SJCRH30 (cell line): Measurements from ENCODE around the gene ATP10D. TPM values are rescaled to one million over a fixed set of nuclear protein-coding genes. Genes with fewer than 3 reads are reported as not detected.
"Not testable (repeated sequence)": the region's sequence is repeated elsewhere in the genome, so short reads cannot be mapped to it uniquely, and the experiment has no call there.

Experiments used
- DNase-seq, 2 experiments: peaks; one replicate each; pipeline ENCODE4 v3.0.0-alpha.2; 2015 to 2020
- H3K27ac ChIP-seq: fragments of 250-450 bp; sonication (Bioruptor Pico); 2 replicates; pipeline ENCODE4 v1.5.1; 2020; ENCODE audit warnings: mild to moderate bottlenecking, moderate library complexity
- H3K27me3 ChIP-seq: fragments of 250-450 bp; sonication (Bioruptor Pico); 2 replicates; pipeline ENCODE4 v1.5.1; 2020; ENCODE audit warnings: mild to moderate bottlenecking, moderate library complexity
- H3K36me3 ChIP-seq: fragments of 250-450 bp; sonication (Bioruptor Pico); 2 replicates; pipeline ENCODE4 v1.5.1; 2020; ENCODE audit warnings: mild to moderate bottlenecking, moderate library complexity
- H3K4me1 ChIP-seq: fragments of 250-450 bp; sonication (Bioruptor Pico); 2 replicates; pipeline ENCODE4 v1.5.1; 2020; ENCODE audit warnings: mild to moderate bottlenecking, moderate library complexity
- H3K4me3 ChIP-seq: fragments of 250-450 bp; sonication (Bioruptor Pico); 2 replicates; pipeline ENCODE4 v1.5.1; 2020; ENCODE audit warnings: mild to moderate bottlenecking, moderate library complexity
- H3K9me3 ChIP-seq: fragments of 250-450 bp; sonication (Bioruptor Pico); replicated peaks from 2 replicates; pipeline ENCODE4 v1.5.1; 2020; ENCODE audit warnings: mild to moderate bottlenecking, moderate library complexity
- total RNA-seq: library from RNA; depleted of rRNA; stranded (reverse); fragments of >200 nt; shearing (Covaris generic); gene quantifications from 2 replicates; pipeline ENCODE4 v1.2.3, GENCODE V29; 2014

Gene ATP10D
- total RNA-seq, 1 experiment from 2014 or later, result 2.7 TPM

- peaks cover 2% of the 10 kb centered on the region; the same call in 1 of the 2 replicates for H3K36me3 ChIP-seq
- H3K27me3 ChIP-seq, result no peaks in the 10 kb centered on the region
- H3K4me1 ChIP-seq, result peaks cover 4% of the 10 kb centered on the region; the same call in 1 of the 2 replicates
- no peak overlapping the region for H3K27ac ChIP-seq
- H3K4me3 ChIP-seq, result no peak overlapping the region
- no peaks in the 10 kb centered on the region for H3K9me3 ChIP-seq
- no peak for DNase-seq
These were observed 51.9 kb downstream of the ATP10D start for GRCh38 chr4:47536966-47537365.

DNA sequence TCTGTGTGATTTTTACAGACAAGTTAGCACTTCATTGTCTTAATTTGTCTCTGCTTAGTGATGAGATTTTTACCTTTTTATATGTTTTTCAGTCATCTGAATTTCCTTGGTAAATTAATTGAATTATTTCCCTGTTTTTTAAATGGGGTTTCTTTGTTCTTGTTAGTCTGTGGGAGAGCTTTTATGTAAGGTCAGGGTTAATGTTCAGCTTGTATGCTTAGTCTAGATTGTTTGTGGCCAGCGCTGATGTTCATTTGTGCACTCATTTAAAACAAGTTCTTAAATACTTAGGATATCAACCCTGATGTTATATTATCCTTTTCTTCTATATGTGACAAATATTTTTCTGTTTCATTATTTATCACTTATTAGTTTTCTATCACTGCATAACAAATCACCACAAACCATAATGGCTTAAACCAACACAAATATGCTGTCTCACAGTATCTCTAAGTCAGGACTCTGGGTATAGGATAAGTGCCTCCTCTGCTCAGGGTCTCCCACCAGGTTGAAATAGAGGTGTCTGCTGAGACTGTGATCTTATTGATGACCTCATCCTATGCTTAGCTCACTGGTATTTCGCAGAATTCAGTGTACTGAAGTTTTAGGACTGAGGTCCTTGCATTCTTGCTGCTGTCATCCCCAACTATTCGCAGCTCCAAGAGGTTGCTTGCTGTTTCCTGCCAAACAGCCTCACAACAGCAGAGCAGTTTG lies 53.2 kb downstream of the ATP10D start:
- Histone ChIP-seq H3K9me3 (no peaks in the 10 kb centered on the region), H3K27me3 (no peaks in the 10 kb centered on the region), H3K36me3 (peaks cover 2% of the 10 kb centered on the region; the same call in 1 of the 2 replicates), H3K4me3 (no peak overlapping the region), H3K4me1 (no peaks in the 10 kb centered on the region; the same call in 1 of the 2 replicates), H3K27ac (no peak overlapping the region)
- DNase-seq, result no peak

DNA sequence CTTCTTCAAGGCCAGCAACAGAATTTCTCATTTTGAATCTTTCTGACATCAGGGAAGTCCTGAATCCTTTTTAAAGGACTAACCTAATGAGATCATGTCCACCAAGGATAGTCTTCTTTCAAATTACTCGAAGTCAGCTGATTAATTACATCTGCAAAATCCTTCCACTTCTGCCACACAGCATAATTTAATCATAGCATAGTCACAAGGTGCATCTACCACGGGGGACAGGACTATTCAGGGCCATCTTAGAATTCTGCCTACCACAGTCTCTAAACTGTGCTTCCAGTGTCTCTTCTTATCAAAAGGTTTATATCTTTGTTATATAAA lies 53.7 kb downstream of the ATP10D start:
- Histone ChIP-seq H3K27ac (no peak overlapping the region), H3K4me1 (no peaks in the 10 kb centered on the region), H3K4me3 (no peak overlapping the region), H3K27me3 (no peaks in the 10 kb centered on the region), H3K9me3 (no peaks in the 10 kb centered on the region), H3K36me3 (peaks cover 2% of the 10 kb centered on the region; the same call in 1 of the 2 replicates)
- no peak for DNase-seq

- not testable (repeated sequence) for H3K4me1 ChIP-seq, H3K27me3 ChIP-seq, H3K36me3 ChIP-seq, H3K9me3 ChIP-seq, H3K27ac ChIP-seq, DNase-seq, H3K4me3 ChIP-seq
These were observed 57.6 kb downstream of the ATP10D start for GRCh38 chr4:47542640-47543039.

DNA sequence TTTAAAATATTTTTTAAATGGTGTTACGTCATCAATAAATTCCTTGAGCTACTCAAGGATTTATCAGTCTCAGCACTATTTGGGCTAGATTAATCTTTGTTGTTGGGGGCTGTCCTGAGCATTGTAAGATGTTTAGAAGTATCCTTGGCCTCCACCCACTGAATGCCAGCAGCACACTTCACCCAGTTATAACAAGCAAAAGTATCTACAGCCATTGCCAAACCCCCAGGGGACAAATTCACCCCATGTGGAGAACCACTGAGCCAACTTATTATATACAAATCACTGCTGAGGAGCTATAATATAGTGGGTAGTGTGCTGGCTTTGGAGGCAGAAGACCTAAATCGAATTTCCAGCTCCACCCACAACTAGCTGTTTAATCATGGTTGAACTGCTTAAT lies 58.3 kb downstream of the ATP10D start:
- DNase-seq, result no peak
- Histone ChIP-seq H3K36me3 (no peaks in the 10 kb centered on the region), H3K4me3 (no peak overlapping the region), H3K27me3 (no peaks in the 10 kb centered on the region), H3K9me3 (no peaks in the 10 kb centered on the region), H3K27ac (no peak overlapping the region), H3K4me1 (no peaks in the 10 kb centered on the region)

DNA sequence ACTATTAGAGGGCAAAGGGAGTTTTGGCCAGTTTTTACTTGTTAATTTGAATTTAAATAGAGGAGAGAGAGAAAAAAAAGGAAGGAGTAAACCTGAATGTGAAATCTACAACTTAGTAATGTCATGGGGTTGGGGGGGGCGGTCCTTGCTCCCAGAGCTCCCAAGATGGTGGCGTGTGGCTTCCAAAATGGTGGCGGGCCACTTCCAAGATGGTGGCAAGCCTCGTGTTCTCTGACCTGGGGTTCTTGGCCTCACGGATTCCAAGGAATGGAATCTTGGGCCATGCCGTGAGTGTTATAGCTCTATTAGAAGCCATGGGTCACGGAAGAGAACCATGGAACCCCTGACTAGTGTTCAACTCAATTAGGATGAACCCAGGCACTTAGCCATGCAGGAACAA lies 65.3 kb downstream of the ATP10D start:
- not testable (repeated sequence) for H3K9me3 ChIP-seq, H3K4me3 ChIP-seq, H3K27me3 ChIP-seq, H3K36me3 ChIP-seq, H3K27ac ChIP-seq, DNase-seq
- peaks cover 12% of the 10 kb centered on the region for H3K4me1 ChIP-seq

- Histone ChIP-seq H3K36me3 (no peaks in the 10 kb centered on the region), H3K4me3 (no peak overlapping the region), H3K9me3 (no peaks in the 10 kb centered on the region), H3K4me1 (peaks cover 12% of the 10 kb centered on the region), H3K27me3 (no peaks in the 10 kb centered on the region), H3K27ac (no peak overlapping the region)
- DNase-seq, result no peak
These were observed 65.9 kb downstream of the ATP10D start for GRCh38 chr4:47550899-47551548.

GRCh38 chr4:47551682-47552081 lies 66.6 kb downstream of the ATP10D start:
- no peak for DNase-seq
- H3K27me3 ChIP-seq, result no peaks in the 10 kb centered on the region
- H3K36me3 ChIP-seq, result no peaks in the 10 kb centered on the region
- no peaks in the 10 kb centered on the region for H3K9me3 ChIP-seq
- no peak overlapping the region for H3K27ac ChIP-seq
- peaks cover 12% of the 10 kb centered on the region for H3K4me1 ChIP-seq
- H3K4me3 ChIP-seq, result no peak overlapping the region

DNA sequence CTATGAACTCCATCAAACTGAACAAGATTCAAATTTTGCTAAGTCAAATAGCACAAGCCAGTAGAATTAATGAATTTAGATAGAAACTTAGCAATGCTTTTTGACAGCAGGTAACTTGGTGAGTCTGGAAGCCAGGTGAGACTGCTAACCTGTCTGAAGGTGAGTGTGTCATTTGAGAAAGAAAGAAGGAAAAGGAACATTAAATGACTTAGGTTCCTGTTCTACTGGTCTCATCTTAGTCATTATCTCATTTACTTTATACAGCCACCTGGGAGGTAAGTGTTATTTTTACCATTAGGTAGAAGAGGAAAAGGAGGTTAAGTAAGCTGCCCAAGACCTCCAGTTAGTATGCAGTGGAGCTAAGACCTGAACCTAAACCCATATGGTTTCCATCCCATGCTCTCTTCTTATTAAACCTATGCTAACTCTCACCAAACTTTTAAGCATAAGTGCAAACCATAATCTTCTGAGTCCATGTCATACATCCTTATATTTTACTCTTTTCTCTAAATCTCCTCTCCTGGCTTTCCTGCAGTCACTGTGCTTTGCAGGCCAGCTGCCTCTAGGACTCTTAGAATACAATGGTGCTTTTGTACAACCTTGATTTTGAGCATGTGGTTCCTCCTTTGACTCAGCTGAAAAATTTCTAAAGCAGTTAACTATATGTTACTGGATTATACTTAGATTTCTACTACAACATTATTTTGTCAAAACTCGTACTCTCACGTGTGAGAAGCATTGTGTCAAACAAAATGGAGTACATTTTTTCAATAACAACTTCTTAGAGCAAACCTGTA lies 68.5 kb downstream of the ATP10D start:
- H3K36me3 ChIP-seq, result no peaks in the 10 kb centered on the region
- no peaks in the 10 kb centered on the region for H3K27me3 ChIP-seq
- peak overlapping the region; percentile 49 for H3K27ac ChIP-seq
- peaks cover 12% of the 10 kb centered on the region for H3K4me1 ChIP-seq
- H3K4me3 ChIP-seq, result no peak overlapping the region
- peak; percentile 9 to 50 for DNase-seq
- H3K9me3 ChIP-seq, result no peaks in the 10 kb centered on the region

GRCh38 chr4:47555920-47556319 lies 70.8 kb downstream of the ATP10D start:
- H3K27ac ChIP-seq, H3K4me3 ChIP-seq, H3K9me3 ChIP-seq, H3K36me3 ChIP-seq, DNase-seq, H3K27me3 ChIP-seq: not testable (repeated sequence)
- peaks cover 12% of the 10 kb centered on the region for H3K4me1 ChIP-seq

DNA sequence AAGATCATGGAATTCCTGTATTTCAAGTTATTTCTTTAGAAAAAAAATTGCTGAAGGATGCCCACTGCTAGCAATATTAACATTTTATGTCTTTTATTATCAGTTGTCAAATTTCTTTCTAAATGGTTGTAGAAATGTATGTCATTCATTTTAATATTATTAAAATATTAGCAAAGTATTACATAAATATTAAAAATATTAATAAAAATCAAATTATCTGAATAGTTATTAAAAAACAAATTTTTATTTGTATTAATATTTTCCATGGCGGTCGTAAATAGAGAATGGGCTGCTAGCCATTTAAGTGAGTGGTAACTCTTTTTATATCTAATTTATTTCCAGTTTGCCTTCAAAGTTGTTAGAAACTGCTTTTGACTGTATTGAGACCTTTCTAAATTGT lies 72.2 kb downstream of the ATP10D start:
- no peaks in the 10 kb centered on the region for H3K36me3 ChIP-seq

DNA sequence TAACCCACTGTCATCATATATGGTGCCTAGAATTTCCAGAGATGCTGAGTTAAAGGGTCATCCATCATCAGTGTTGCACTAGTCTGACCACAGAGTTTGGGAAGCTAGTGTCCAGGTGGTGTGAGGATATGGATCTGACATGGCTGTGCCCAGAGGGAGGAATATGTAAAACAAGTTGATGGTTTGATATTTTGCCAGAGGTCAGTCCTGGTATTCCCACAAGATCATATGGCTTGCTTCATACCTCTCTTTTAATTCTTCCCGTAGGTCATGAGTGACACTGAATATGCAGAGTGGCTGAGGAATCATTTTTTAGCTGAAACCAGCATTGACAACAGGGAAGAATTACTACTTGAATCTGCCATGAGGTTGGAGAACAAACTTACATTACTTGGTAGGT lies 75.6 kb downstream of the ATP10D start:
- Histone ChIP-seq H3K27ac (no peak overlapping the region), H3K4me3 (no peak overlapping the region), H3K27me3 (no peaks in the 10 kb centered on the region), H3K36me3 (no peaks in the 10 kb centered on the region), H3K9me3 (no peaks in the 10 kb centered on the region), H3K4me1 (peaks cover 3% of the 10 kb centered on the region)
- DNase-seq, result no peak

More for the DNA sequence above, 72.2 kb downstream of the ATP10D start:
- peaks cover 12% of the 10 kb centered on the region for H3K4me1 ChIP-seq
- DNase-seq, result no peak
- H3K9me3 ChIP-seq, result no peaks in the 10 kb centered on the region
- H3K4me3 ChIP-seq, result no peak overlapping the region
- no peak overlapping the region for H3K27ac ChIP-seq
- H3K27me3 ChIP-seq, result no peaks in the 10 kb centered on the region

GRCh38 chr4:47561331-47561730 lies 76.3 kb downstream of the ATP10D start:
- no peaks in the 10 kb centered on the region for H3K27me3 ChIP-seq
- DNase-seq, result no peak
- no peaks in the 10 kb centered on the region for H3K9me3 ChIP-seq
- H3K4me3 ChIP-seq, result no peak overlapping the region
- peaks cover 3% of the 10 kb centered on the region for H3K4me1 ChIP-seq
- H3K27ac ChIP-seq, result no peak overlapping the region
- H3K36me3 ChIP-seq, result no peaks in the 10 kb centered on the region

- no peaks in the 10 kb centered on the region for H3K36me3 ChIP-seq
- no peak for DNase-seq
- peaks cover 3% of the 10 kb centered on the region for H3K4me1 ChIP-seq
- H3K9me3 ChIP-seq, result no peaks in the 10 kb centered on the region
- no peak overlapping the region for H3K4me3 ChIP-seq
- H3K27me3 ChIP-seq, result no peaks in the 10 kb centered on the region
- no peak overlapping the region for H3K27ac ChIP-seq
These were observed 77.2 kb downstream of the ATP10D start for GRCh38 chr4:47562297-47562696.

- Histone ChIP-seq H3K4me3 (no peak overlapping the region), H3K27me3 (no peaks in the 10 kb centered on the region), H3K9me3 (no peaks in the 10 kb centered on the region), H3K27ac (no peak overlapping the region), H3K36me3 (no peaks in the 10 kb centered on the region), H3K4me1 (peaks cover 3% of the 10 kb centered on the region)
- no peak for DNase-seq
These were observed 81.5 kb downstream of the ATP10D start for GRCh38 chr4:47566566-47566965.
